DND-41 (cell line): Measurements from ENCODE around the gene SLC46A2.

Experiments used
- EZH2 ChIP-seq: IDR thresholded peaks from 3 replicates; pipeline ENCODE4 v1.6.1; 2012; ENCODE audit warnings: borderline replicate concordance, low read depth, mild to moderate bottlenecking, moderate library complexity, low read length, inconsistent platforms; ENCODE audit not compliant: severe bottlenecking
- TF ChIP-seq, protein P1 (sequence below): IDR thresholded peaks from 2 replicates; pipeline ENCODE4 v1.5.1; 2012; ENCODE audit warnings: borderline replicate concordance, low read length, moderate library complexity, mild to moderate bottlenecking; ENCODE audit not compliant: poor library complexity, severe bottlenecking; ENCODE audit errors: extremely low read depth

DNA sequence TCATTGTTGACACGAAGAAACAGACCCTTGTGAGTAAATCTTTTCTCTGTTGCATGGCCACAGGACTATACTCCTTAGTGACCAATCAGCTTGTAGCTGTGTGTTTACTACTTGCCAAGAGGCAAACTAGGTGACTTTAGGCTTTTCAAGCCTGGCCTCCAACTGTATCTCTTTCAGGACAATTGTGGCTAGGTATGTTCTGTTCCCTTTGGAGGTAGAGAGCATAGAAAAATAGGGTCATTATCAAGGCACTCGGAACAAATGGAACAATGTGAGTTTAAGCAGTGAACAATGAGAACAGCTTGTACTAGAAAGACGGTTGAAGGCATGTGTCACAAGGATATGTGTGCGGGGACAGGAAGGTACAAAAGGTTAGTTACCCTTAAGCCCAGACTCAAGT lies 48.1 kb downstream of the SLC46A2 start:
- TF ChIP-seq, protein P1, sequence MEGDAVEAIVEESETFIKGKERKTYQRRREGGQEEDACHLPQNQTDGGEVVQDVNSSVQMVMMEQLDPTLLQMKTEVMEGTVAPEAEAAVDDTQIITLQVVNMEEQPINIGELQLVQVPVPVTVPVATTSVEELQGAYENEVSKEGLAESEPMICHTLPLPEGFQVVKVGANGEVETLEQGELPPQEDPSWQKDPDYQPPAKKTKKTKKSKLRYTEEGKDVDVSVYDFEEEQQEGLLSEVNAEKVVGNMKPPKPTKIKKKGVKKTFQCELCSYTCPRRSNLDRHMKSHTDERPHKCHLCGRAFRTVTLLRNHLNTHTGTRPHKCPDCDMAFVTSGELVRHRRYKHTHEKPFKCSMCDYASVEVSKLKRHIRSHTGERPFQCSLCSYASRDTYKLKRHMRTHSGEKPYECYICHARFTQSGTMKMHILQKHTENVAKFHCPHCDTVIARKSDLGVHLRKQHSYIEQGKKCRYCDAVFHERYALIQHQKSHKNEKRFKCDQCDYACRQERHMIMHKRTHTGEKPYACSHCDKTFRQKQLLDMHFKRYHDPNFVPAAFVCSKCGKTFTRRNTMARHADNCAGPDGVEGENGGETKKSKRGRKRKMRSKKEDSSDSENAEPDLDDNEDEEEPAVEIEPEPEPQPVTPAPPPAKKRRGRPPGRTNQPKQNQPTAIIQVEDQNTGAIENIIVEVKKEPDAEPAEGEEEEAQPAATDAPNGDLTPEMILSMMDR, result no peak
- TF ChIP-seq EZH2, result no peak
